ENCODE data around the gene ATG13. TPM values are rescaled to one million over a fixed set of nuclear protein-coding genes. Genes with fewer than 3 reads are reported as not detected.

The ATG13 gene
- total RNA-seq, 6 experiments from 2014 or later: 64.2 to 94.0 (median 85.3) TPM

GRCh38 chr11:46674463-46675287 lies 57.3 kb downstream of the ATG13 start:
- peaks cover 5% of the 10 kb centered on the region; the same call in 1 of the 2 replicates for H3K27me3 Mint-ChIP-seq (ENCODE audit: insufficient read depth)
- H3K36me3 Mint-ChIP-seq (ENCODE audit: low read depth): peaks cover 25% of the 10 kb centered on the region
- no peak overlapping the region for H3K4me3 Mint-ChIP-seq
- no peaks in the 10 kb centered on the region; the same call in 1 of the 2 replicates for H3K9me3 Mint-ChIP-seq
- TF ChIP-seq, protein P1, sequence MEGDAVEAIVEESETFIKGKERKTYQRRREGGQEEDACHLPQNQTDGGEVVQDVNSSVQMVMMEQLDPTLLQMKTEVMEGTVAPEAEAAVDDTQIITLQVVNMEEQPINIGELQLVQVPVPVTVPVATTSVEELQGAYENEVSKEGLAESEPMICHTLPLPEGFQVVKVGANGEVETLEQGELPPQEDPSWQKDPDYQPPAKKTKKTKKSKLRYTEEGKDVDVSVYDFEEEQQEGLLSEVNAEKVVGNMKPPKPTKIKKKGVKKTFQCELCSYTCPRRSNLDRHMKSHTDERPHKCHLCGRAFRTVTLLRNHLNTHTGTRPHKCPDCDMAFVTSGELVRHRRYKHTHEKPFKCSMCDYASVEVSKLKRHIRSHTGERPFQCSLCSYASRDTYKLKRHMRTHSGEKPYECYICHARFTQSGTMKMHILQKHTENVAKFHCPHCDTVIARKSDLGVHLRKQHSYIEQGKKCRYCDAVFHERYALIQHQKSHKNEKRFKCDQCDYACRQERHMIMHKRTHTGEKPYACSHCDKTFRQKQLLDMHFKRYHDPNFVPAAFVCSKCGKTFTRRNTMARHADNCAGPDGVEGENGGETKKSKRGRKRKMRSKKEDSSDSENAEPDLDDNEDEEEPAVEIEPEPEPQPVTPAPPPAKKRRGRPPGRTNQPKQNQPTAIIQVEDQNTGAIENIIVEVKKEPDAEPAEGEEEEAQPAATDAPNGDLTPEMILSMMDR (IDR thresholded peaks at IDR 0.05): no peak
- peak overlapping the region; percentile 94 for H3K27ac Mint-ChIP-seq
- DNase-seq: no peak
- H3K4me1 Mint-ChIP-seq (ENCODE audit: low read depth): peaks cover 36% of the 10 kb centered on the region

DNA sequence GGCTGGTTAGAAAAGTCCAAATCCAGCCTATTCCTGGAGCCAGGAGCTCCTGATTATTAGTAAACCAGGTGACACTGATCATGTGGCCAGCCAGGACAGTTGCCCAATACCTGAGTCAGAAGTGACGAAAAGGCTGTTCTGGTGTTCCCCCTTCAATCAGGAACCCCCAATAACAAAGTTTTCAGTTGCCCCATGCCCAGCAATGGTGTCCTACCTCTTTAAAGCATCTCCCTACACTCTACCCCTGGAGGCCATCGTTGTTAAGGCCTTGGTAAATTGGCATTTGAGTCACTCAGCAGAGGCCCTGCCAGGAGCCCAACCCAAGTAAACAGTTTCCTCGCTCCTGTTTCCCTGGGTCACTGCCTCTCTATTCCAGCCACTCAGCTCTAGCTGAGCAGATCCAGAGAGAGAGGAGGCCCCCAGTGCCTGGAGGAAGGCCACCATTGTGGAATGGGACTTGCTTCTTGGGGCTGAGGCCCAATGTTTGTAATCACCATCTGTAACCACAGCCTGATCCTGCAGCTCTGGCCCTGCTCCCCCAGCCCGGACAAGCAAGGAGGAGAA lies 58.0 kb downstream of the ATG13 start:
- Mint-ChIP-seq H3K36me3 (ENCODE audit: low read depth) (peaks cover 23% of the 10 kb centered on the region), H3K4me1 (ENCODE audit: low read depth) (peaks cover 32% of the 10 kb centered on the region), H3K9me3 (no peaks in the 10 kb centered on the region; the same call in 1 of the 2 replicates), H3K27ac (peak overlapping the region; percentile 94), H3K27me3 (ENCODE audit: insufficient read depth) (peaks cover 5% of the 10 kb centered on the region), H3K4me3 (peak overlapping the region; percentile 36; the same call in 1 of the 2 replicates)
- TF ChIP-seq, protein P1 (IDR thresholded peaks at IDR 0.05): peak; percentile 34; the same call in 1 of the 2 replicates
- DNase-seq: peak; percentile 73

DNA sequence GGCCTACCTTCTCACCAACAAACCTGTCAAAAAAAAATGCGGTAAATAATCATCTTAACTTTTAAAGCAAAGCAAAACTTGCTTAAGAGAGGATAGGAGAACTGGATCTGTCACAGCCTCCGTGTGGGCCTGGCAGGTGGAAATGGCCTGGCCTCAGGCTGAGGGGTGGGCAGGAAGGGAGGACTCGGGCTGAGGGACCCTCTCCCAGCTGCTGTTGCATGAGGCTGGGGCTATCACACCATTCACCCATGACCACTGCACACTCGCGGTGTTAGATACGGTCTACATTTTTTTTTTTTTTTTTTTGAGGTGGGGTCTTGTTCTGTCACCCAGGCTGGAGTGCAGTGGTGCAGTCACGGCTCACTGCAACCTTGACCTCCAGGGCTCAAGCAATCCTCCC lies 58.6 kb downstream of the ATG13 start:
- no peak for DNase-seq
- Mint-ChIP-seq H3K27ac (peak overlapping the region; percentile 94), H3K9me3 (no peaks in the 10 kb centered on the region; the same call in 1 of the 2 replicates), H3K36me3 (ENCODE audit: low read depth) (peaks cover 21% of the 10 kb centered on the region), H3K4me1 (ENCODE audit: low read depth) (peaks cover 29% of the 10 kb centered on the region), H3K27me3 (ENCODE audit: insufficient read depth) (peaks cover 8% of the 10 kb centered on the region), H3K4me3 (no peak overlapping the region)
- TF ChIP-seq, protein P1 (IDR thresholded peaks at IDR 0.05): no peak

- Mint-ChIP-seq H3K4me3 (no peak overlapping the region), H3K9me3 (no peaks in the 10 kb centered on the region; the same call in 1 of the 2 replicates), H3K4me1 (ENCODE audit: low read depth) (peaks cover 25% of the 10 kb centered on the region), H3K36me3 (ENCODE audit: low read depth) (peaks cover 17% of the 10 kb centered on the region), H3K27me3 (ENCODE audit: insufficient read depth) (peaks cover 8% of the 10 kb centered on the region), H3K27ac (peak overlapping the region; percentile 94)
- TF ChIP-seq, protein P1 (IDR thresholded peaks at IDR 0.05): no peak
- DNase-seq: no peak
These were observed 59.2 kb downstream of the ATG13 start for GRCh38 chr11:46676436-46677158.

GRCh38 chr11:46677169-46677568 lies 59.8 kb downstream of the ATG13 start:
- H3K9me3 Mint-ChIP-seq: no peaks in the 10 kb centered on the region; the same call in 1 of the 2 replicates
- H3K4me3 Mint-ChIP-seq: no peak overlapping the region
- H3K27ac Mint-ChIP-seq: peak overlapping the region; percentile 94
- peaks cover 25% of the 10 kb centered on the region for H3K4me1 Mint-ChIP-seq (ENCODE audit: low read depth)
- peaks cover 8% of the 10 kb centered on the region for H3K27me3 Mint-ChIP-seq (ENCODE audit: insufficient read depth)
- TF ChIP-seq, protein P1 (IDR thresholded peaks at IDR 0.05): no peak
- peaks cover 17% of the 10 kb centered on the region for H3K36me3 Mint-ChIP-seq (ENCODE audit: low read depth)
- DNase-seq: no peak
